Measurements from ENCODE around the gene GRIA4.
A peak's percentile ranks its signal among the peaks of the same experiment; 100 is the strongest.
"Not testable (repeated sequence)": the region's sequence is repeated elsewhere in the genome, so short reads cannot be mapped to it uniquely, and the experiment has no call there.

The GRIA4 gene

DNA sequence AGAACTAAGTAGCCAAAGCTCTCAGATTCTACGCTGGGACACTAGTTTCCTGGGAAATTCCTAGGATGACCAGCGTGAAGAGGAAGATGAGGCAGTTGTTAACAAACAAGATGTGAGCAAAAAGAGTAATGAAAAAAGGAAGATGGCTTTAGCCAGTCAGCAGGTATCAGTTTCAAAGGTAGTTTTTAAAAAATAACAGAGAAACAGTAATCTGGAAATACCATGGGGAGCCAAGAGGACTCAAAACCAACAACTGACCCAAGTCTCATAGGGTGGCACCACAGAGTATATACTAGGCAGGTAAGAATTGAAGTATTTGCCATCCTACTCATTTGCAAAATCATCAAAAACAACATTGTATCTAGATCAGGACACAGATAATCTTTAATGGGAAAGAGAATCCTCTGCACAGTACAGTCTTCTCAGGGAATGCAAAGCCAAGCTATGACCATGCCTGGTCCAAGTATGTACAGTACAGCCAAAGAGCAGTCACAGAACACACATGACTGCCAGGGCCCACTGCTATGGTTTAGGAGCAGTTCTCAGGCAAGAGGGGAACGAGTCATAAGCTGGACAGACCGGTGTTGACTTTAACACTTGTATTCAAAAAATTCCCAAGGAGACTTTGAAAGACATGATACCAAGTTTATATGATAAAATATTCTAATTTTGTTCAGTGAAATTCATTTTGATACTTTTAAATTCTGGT lies 391.6 kb downstream of the GRIA4 start:
- no peak for DNase-seq (ENCODE audit: low spot score)

DNA sequence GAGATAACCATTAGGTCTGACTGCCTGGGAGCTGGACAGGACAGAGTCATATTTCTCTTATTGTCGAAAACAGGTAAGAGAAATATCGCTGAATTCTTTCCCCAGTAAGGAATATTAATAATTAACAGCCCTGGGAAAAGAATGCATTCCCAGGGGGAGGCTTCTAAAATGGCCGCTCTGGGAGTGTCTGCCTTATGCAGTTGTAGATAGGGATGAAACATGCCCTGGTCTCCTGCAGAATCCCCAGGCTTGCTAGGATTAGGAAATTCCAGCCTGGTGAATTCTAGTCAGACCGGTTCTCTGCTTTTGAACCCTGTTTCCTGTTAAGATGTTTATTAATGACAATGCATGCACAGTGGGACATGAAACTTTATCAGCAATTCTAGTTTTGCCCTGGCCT lies 393.2 kb downstream of the GRIA4 start:
- DNase-seq (ENCODE audit: low spot score) = not testable (repeated sequence)

DNA sequence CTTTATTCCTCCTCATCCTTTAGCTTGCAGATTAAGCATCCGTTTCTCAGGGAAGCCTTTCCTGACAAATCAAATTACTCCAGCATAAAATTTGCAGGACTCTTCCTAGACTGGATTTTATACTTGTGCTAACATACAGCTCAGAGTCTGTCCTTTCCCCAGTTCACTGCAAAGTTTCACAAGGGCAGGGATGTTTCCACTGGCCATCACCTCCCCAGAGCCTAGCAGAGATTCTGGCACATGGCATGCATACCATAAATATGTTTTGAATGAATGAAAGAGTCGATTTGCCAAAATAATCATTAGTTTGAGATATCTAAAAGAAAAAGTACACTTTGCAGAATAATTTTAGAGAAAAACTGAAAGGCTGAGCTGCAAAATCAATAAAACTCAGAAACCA lies 401.6 kb downstream of the GRIA4 start:
- DNase-seq (ENCODE audit: low spot score) = no peak

DNA sequence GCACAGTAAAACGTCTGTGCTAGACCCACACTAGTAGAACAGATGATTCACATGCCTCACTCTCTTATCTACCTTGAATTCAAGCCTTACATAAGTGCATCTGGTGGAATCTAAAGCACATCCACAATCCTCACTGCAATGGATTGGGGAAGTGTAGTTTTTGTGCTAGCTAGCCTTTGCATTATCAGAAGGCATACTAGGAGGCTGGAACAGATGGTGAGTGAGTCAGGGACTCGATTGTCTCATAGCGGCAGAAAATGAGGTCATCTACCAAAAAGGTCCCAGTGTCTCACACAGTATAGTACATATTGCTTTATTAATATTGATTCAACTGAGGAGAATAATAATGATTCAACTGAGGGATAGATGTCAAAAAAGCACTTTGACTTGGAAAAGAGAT lies 402.9 kb downstream of the GRIA4 start:
- no peak for DNase-seq (ENCODE audit: low spot score)

DNA sequence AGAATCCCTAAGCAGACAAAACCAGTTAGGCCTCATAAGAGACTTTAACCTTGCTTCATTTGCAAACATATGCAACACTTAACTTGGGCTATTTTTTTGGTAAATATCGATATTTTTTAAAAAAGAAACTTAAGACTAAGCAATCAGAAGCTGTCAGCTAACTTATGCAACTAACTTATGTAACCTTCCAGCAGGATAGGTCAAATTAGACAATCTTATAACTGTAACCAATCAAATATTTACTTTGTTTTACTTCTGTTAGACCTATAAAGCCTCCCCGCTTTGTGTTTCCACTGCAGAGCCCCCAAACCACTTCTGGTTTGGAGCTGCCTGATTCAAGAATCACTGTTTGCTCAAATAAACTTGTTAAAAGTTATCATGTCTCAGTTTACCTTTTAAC lies 404.2 kb downstream of the GRIA4 start:
- no peak for DNase-seq (ENCODE audit: low spot score)

DNA sequence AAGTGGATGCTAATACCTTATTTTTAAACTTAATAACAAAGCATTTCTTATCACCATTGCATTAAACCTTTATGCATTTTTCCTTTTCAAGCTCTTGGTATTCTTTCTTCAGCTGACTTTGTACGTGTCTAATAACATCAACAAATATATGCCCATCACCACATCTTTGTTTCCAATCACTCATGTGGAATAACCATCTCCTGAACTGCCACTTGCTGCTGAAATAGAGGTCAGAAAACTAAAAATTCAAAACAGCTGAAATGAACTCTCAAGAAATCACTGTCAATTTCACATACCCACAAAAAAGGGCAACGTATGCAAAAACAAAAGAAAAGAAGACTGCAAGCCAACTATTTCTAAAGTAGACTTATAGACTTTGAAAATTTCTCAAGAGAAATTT lies 404.7 kb downstream of the GRIA4 start:
- no peak for DNase-seq (ENCODE audit: low spot score)

DNA sequence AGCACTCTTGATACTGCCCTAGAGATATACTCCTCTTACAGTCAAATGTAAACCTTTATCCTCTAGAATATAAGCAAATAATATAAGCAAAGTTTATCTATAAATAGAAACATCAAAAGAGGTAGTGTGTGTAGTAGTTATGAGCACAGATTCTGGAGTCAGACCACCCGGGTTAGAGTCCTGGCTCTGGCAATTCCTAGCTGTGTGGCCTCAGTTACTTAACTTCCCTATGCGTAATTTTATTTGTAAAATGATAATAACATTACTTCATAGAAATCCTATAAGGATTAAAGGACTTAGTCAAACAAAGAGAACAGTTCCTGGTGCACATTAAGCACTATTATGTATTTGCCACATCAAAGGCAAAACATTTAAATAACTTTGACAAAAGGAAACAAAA lies 405.2 kb downstream of the GRIA4 start:
- DNase-seq (ENCODE audit: low spot score) = no peak

DNA sequence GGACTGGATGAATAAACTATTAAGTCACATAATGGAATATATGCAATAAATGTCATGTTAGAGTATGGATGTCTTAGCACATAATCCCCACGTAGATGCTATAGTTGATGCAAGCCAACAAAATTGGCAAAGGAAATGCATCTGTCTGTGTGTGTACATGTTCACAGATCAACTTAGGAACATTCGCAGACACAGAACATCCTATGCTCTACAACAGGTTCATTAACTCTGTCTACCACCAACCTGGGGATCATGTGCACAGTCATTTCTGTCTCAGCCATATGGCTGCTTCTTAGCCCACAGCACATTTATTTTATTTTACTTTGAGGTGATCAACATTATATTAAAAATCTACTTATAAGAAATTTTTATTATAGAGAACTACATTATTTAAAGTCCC lies 407.2 kb downstream of the GRIA4 start:
- no peak for DNase-seq (ENCODE audit: low spot score)

DNA sequence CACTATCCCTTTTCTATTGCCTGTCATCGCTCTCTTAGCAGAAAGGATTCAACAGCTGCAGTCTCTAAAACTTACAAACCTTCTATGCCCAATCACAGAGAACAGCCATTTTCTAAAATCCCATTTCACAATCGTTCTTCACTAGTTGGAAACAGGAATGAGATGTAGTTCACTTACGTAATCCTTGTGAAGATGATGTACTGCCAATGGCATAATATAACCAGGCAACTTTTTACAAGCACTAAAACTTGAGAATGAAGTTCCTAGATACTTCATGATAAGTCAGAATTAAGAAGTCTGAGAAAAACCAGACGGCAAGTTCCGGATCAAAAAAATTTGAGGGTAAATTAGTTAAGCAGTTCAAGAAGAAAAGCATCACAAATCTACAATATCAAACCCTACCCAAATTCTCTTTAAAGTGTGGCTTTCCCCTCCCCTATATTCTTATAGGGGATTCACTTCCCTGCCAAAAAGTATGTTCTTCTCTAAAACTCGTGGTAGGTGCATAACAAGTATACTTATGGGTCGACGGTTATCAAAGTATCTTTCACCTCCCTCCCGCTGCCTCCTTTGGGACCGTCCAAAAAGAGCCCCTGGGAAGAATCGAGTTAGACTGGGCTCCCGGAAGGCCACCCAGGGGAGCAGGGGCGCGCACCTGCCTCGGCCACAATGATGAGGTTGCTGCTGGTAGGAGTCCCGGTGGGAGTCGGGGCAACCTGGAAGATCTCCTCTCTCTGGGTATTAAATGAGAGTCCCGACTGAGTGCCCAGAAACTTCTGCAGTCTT lies 411.5 kb downstream of the GRIA4 start:
- no peak for DNase-seq (ENCODE audit: low spot score)

DNA sequence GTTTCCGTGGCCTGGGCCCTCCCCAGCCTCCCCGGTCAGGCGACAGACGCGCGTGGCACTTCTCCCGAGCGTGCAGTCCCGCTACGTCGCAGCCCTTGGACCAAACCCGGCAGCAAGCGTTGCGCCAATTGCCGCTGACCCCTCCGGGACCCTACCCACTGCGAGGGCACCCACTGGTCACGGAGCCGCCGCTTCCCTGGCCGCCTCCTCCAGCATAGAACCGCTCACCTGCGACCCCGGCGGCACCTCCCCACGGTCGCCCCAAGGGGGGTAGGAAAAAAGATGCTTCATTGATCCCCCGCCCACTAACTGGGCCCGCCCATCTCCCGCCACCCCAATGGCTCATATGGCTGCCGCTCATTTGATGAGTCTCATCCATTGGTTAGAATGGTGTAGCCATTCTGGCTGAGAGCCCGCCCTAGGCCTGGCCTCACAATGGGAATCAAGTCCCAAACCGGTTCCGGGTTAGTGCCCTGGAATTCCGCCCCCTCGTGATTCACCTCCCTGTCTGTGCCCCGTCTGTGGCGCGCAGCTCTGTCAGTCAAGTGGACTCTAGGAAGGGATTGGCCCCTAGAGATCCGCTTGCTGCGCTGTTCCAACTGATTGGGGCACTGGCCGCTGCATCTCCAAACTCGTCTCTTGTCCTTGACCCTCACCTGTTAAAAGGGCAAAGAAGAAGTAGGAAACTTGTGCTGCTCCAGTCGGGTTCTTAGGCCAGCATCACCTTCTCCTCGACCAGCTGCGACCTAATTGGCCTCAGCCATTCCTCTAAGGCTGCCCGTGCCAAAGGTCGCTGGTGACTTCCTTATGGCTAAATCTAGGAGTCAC lies 412.3 kb downstream of the GRIA4 start, which contains the start of gene MSANTD4:
TSS of gene MSANTD4 (minus strand) at position 274 of the 828 bp plus-strand sequence. CDS start 11,323 bp downstream, outside the sequence.
- DNase-seq (ENCODE audit: low spot score) = peak; percentile 85

DNA sequence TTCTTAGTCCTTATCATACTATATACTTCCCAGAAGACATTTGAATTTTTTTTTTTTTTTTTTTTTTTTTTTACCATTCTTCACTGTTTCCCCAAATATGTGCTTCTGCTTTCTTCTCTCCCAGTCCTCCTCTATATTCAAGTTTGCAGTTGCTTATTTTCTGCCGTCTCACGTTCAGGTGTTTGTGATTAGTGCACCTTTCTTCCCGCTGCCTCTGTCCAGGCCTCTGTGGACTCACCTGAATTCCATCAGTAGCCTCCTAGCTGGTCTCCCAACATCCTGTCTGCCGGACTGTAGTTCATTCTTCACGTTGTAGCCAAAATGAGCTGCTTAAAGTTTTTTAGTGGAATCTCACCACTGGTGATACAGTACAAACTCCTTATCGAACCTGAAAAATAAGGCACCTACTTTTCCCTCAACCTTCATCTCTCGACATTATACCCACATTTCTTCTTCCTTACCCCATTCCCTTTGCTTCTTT lies 413.0 kb downstream of the GRIA4 start:
- no peak for DNase-seq (ENCODE audit: low spot score)

DNA sequence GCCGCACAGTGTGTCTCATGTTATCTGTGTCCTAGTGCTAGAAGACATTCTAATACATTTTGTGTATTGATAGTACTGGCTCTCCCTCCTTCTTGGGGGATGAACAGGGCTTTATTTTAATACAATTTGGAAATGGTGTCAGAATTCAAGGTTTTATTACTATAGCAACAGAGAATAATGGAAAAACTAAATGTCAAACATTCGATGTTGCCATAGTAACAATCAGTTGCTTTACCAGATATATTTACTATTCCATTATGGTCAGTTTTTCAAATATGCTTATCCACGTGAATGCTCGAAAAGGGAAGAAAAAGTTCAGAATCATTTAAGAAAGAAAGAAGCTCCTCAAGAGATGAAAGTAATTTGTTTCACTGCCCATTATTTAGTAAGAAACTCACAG lies 420.7 kb downstream of the GRIA4 start:
- no peak for DNase-seq (ENCODE audit: low spot score)

DNA sequence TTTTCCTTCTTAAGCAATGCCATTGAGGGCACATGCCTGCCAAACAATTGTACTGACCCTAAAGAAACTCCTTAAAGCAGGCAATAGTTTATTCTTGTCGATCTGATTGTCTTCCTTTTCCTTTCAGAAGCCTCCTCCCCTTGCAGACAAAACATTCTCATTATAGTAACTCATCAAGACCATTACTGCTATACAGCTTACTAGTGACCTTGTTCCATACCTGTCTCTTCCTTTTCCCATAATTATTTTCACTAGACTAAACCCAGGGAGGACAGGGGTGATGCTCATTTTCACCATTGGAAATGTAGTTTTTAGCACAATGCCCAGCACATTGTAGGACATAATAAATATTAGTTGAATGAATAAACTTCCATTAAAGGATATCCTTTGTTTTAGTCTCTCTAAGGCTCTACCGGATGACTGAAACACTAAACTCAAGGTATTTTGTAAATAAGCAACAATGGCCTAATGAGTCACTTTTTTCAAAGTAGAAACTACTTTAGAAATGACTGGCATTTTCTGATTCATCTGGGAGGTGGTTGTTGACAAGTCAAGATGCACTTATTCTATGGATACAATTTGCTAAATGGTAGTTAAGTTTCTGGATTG lies 421.4 kb downstream of the GRIA4 start:
- no peak for DNase-seq (ENCODE audit: low spot score)

All from HuH-7 (cell line).